Stimulated activated CD4-positive, alpha-beta T cell treated with anti-CD3 and anti-CD28 coated beads, TNF-alpha, amount 100 ng/mL, for 48 hours (primary cell): ENCODE results near the gene PACRG.

ENCODE experiments used
- DNase-seq, 3 donors: peaks; one replicate each; pipeline ENCODE4 v3.0.0-alpha.2; 2020; ENCODE audit warnings: low read depth in 3 of 3

Gene PACRG

DNA sequence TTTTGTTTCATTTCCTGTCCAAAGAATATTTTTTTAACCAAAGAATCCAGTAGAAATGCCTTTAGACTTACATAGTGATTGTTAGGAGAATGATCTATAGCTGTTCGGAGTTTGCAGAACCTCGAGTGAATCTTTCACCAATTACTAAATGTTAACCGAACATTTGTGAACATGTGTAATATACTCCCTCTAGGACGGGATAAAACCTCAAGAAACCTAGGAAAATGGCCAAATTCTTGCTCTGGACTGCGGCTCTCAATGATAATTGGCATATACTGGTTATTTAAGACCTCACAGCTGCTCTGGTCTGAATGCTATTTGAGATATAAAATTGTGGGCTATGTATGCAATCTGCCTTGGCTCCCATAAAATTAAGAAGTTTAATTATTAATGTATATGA lies 137.1 kb downstream of the PACRG start:
- no peak for DNase-seq

DNA sequence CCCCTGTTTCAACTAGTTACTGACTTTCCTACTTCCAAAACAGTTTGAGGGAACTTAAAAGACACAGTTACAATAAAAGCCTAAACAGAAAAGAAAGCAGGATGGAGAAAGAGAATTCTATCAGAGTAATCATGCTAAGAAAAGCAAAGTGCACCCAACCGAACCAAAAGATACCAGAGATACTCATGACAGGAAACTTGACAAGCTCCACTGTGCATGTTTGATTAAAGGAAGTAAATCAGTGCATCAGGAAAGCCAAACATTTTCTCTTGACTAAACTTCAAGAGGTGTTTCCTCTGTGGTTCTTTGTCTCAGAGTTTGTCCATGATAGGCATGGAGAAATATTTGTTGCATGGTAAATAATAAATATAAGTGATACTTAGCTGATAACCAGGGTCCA lies 138.9 kb downstream of the PACRG start:
- DNase-seq = no peak

DNA sequence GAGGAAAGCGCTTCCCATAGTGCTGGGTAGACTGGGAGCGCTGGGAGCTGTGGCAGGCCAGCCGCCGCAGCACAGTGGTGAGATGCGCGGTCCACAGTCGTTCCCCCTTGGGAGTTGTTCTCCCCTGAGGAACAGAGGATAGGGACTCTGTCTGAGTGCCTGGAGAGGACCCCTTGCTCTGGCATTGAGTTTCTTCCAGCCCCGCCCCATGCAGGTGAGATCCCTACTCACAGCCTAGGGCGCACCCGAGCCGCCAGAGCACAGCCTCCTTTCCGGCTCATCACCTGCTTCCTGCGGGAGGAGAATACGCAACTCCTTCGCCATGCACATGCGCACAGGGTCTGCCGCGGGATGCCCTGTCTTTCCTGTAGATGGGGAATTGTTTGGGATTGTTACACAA lies 140.6 kb downstream of the PACRG start:
- no peak for DNase-seq

- no peak for DNase-seq
These were observed 144.2 kb downstream of the PACRG start for GRCh38 chr6:162871966-162872365.

DNA sequence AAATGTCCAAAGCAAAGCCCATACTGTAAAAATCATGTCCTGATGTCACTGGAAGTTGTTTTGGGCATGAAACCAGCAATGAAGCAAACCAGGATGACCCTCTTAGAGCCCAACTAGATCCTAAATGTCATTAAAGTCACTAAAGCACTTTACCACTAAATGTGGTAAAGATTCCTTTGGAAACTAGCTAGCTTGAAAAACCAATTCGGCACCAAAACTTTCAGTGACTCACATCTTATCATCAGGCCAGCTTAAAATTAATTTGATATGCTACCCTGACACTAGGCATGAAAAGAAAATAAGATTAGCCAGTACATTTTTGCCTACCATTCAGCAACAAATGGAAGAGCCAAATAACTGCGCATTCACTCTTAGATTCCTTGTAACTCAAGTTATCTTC lies 145.8 kb downstream of the PACRG start:
- no peak for DNase-seq

- no peak for DNase-seq
These were observed 147.3 kb downstream of the PACRG start for GRCh38 chr6:162875070-162875469.

GRCh38 chr6:162882801-162883481 lies 155.2 kb downstream of the PACRG start:
- DNase-seq = no peak

DNA sequence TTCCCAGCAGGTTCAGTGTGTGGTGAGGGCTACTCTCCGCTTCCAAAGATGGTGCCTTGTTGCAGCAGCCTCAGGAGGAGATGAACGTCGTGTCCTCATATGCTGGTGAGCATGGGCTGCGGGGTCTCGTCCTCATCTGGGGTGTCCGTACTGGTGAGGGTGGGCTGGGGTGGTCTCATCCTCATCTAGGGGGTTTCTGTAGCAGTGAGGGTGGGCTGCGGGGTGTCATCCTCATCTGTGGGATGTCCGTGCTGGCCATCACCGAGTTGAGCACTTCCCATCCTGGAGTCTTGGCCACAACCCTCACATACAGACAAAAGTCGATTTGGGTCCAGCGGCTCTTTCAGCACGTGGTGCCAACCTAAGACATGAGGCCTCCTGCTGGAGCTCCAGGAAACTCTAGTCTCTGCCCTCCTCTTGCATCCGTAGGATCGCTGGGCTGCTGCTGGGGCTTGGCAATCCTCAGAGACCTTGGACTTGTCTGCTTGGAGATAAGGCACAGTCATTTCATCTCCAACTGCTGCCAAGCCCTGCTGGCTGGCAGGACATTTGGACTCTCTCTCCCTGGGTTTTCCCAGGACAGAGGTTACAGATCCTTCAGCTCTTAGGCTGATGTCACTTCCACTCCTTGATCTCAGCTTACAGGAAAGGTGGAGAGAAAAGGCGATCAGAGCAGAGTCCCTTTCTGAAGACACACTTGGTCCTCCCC lies 160.4 kb downstream of the PACRG start:
- no peak for DNase-seq

GRCh38 chr6:162889303-162889702 lies 161.5 kb downstream of the PACRG start:
- DNase-seq = no peak

GRCh38 chr6:162898011-162898410 lies 170.2 kb downstream of the PACRG start:
- DNase-seq = no peak

DNA sequence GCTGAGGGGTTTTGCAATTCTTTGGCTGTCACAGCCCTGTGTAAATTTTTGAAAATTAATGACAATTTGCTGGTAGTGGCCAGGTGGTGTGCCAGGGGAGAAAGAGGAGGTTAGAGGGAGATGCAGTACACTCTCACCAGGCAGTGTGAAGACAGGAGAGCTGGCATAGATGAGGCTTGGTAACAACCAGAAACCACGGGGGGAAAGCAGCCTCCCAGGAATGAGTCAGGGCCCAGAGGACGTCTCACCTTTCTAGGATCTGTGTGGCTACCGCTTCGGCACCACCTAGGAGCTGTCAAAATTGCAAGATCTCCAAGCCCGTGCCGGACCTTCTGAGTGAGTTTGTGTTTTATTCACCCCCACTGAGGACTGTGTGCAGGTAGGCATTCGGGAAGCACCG lies 171.4 kb downstream of the PACRG start:
- DNase-seq = no peak

DNA sequence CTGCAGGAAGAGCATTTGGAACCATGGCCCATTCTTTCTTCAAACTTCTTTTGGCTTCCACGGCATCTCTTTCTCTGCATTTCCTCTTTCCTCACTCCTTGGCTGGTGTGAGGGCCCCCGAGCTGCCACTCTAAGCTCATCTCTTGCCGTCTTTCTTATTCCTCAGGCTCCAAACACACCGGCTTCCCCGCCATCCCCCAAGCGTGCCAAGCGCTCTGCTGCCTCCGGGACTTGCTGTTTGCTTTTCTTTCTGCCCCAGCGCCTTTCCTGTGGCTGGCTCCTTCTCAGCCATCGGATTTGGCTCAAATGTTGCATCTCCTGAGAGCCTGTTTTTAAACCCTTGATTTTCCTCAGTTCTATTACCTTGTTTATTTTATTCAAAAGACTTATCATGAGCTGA lies 172.7 kb downstream of the PACRG start:
- no peak for DNase-seq

DNA sequence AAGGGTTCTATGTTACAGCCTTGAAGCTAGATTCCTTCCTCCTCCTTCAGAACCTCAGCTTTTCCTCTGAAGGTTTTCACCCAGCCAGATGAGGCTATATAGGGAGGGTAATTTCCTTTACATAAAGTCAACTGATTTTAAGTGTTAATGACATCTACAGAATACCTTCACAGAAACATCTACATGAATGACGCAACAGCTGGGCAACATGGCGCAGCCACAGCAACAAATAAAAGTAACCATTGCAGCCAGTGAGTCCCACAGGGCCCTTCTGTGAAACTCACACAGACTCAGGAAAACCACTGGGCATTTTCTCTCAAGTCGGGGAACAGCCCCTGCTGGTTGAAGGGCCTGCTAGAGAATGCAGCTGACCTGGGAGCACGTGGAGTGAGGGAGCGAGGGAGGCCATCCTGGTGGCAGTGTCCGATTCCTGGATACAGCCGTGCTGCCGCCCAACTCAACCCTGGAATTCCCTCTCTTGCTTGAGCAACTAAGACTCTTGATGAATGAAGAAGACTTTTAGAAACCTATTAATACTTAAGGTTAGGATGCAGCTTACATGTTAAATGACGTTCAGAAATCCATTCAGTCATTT lies 176.4 kb downstream of the PACRG start:
- no peak for DNase-seq

GRCh38 chr6:162906479-162906878 lies 178.7 kb downstream of the PACRG start:
- DNase-seq = no peak

DNA sequence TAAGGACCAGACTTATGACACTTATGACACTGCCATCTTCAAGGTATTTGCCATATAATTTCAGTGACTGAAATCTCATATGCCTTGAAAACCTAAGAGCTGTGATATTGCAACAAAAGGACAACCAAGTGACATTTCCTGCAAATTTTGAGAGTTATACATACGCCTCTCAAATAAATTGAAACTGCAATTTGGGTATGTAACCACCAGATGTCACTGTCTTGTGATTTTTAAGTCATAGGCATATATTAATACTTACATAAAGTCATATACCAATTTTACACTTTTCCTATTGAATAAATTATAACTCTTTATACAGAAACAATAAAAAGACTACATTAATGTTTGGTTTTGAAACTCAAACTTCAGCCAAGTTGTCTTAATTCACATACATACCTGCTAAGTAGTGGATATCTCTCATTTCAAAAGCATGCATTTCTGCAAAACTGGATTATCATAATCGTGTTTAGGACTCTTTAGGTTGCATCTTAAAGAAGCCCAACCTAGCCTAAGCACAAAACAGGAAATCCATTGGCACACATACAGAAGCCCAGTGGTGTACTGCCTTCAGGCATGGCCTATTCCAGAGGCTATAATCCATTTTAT lies 180.2 kb downstream of the PACRG start:
- no peak for DNase-seq

DNA sequence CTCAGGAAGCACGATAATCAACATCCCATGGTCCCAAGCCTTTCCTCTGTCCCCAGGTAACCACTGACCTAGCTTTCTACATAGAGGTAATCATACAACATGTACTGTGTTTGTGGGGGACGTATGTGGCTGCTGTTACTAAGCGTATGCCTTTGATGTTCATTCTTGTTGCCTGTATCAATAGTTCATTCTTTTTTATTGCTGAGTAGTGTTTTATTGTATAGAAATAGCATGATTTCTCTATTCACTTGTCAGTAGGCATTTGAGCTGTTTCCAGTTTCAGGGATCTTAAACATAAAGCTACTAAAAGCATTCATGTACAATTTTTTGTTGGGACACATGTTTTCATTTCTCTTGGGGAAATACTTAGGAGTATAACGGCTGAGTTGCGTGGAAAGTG lies 185.4 kb downstream of the PACRG start:
- DNase-seq = no peak

- DNase-seq = no peak
These were observed 189.7 kb downstream of the PACRG start for GRCh38 chr6:162917506-162917905.

GRCh38 chr6:162921062-162921461 lies 193.3 kb downstream of the PACRG start:
- no peak for DNase-seq

GRCh38 chr6:162921510-162922040 lies 193.8 kb downstream of the PACRG start:
- no peak for DNase-seq

DNA sequence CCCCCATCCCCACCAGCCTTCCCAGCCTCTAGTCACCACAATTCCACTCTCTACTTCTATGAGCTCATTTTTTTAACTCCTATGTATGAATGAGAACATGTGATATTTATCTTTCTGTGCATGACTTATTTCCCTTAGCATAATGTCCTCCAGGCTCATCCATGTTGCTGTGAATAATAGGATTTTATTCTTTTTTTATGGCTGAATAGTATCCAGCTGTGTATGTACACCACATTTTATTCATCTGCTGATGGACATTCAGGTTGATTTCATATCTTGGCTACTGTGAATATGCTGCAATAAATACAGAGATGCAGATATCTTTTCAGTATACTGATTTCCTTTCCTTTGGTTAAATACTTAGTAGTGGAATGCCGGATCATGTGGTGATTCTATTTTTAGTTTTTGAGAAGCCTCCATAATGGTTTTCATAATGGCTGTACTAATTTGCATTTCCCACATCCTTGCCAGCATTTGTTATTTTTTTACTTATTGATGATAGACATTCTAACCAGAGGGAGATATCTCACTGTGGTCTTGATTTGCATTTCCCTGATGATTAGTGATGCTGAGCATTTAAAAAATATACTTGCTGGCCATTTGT lies 194.9 kb downstream of the PACRG start:
- no peak for DNase-seq

GRCh38 chr6:162934844-162935243 lies 207.1 kb downstream of the PACRG start:
- no peak for DNase-seq

DNA sequence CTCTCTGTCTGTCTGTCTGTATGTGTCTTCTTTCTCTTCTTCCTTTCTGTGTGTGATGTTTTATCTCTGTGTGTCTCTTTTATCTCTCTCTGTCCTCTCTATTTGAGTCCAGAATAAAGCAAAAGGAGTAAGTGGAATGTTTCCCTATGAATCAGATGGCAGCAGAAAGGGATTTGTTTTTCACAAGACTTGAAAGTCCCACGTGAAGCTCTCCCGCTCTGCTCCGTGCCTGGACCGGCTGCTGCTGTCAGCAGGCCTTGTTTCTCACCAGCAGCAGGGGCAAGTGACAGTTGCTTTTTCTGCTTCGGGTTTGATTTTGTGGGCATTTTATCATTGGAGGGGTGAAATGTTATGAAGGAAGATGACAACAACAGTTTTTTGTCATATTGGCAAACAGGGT lies 212.7 kb downstream of the PACRG start:
- no peak for DNase-seq
